Stimulated activated CD4-positive, alpha-beta T cell treated with anti-CD3 and anti-CD28 coated beads, Interleukin-15, amount 100 ng/mL, for 1 hour (primary cell): ENCODE data around the gene SRGAP3.
A peak's percentile ranks its signal among the peaks of the same experiment; 100 is the strongest.

Experiments used
- DNase-seq, 2 donors: peaks; one replicate each; pipeline ENCODE4 v3.0.0-alpha.2; 2020; ENCODE audit warnings: low read depth in 1 of 2, low spot score in 1 of 2

Gene SRGAP3

GRCh38 chr3:9175421-9175820 lies 74.0 kb downstream of the SRGAP3 start:
- no peak for DNase-seq

GRCh38 chr3:9173445-9173844 lies 76.0 kb downstream of the SRGAP3 start:
- DNase-seq, result no peak

DNA sequence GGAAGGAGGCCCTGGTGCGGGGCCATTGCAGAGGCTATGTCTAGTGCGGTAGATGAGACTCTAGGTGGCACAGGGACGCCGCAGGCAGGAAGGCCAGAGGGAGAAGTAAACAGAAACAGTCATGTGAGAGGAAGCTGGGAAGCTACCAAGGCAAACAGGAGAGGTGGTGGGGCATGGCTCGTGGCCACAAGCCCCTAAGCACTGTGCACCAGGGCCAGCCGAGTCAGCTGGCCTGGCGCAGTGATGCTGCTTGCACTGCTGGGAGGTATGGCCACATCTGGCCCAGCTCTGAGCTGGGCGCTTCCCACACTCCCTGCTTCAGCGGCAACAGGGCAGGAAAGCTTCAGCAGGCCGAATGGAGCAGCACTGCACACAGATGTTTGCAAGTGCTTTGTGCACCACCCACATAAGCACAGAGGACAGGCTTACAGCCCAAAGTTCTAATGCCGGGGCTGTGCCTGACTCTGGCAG lies 76.6 kb downstream of the SRGAP3 start:
- DNase-seq, result no peak

DNA sequence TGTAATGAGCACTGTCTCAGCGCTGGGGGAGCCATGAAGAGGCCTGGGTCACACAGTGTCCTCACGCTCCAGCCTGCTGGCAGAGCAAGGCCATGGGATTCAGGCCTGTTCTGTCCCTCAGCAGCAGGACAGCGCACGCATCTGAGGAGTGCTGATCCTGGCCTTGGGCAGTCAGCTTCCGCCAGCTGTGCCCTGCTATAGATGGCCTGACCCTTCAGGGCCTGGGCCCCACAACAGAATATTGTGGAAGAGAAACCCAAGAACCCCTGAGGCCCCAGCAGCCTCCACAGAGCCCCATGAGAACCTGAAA lies 78.6 kb downstream of the SRGAP3 start:
- no peak for DNase-seq

DNA sequence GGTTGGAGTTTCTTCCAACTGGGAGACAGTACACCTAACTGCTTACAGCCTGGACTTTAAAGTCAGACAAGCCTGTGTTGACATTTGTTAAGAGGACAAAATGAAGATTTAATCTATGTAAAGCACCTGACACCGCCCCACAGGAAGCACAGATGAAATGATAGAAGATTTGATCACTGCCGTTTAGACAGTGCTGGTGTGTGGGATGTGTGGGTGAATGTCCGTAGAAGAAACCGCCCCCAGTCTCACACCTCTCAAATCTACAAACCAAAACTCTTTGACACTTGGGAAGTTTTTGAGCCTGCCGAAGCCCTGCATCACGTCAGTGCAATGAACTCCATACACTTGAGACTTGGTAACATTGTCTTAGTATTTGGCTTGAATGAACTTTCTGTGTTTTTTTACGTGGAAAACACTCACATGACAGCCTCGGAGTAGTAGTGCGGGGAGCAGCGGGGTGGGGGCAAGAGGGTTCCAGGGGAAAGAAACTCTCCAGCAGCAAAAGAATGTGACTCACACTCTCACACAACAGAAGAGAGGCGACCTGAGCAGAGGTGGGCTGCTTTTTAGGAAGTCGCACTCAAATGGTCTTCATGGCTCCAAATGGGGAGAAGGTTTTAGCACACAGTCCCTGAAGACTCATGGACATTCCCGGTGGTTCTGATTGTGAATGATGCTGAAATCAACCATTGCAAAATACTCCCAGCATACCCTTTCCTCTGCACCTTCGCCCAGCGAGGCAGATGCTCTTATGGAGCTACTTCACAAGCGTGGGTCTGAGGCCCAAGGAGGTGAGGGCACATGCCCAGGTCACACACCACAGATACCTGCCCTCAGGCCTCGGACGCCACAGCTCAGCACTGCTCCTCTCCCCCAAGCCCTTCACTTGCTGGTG lies 79.2 kb downstream of the SRGAP3 start:
- DNase-seq, result no peak

DNA sequence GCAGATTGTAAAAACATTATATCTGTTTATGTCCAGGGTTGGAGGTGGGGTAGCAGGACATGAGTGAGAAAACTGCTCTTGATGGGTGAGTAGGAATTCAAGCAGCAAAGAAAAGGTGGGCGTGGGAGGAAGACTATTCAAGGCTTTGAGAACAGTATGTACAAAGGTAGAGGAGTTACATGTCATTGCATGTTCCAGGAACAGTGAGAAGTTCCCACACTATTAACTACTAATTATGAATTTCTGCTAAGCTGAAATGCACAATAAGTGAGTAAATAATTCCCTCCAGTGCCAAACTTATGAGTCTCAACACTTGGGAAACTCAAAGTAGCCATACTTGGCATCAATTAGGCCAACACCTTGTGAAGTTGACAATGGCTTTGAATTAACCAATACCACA lies 80.1 kb downstream of the SRGAP3 start:
- no peak for DNase-seq

GRCh38 chr3:9168241-9168741 lies 81.2 kb downstream of the SRGAP3 start:
- peak in 1 of 2 donors; percentile 42 for DNase-seq

DNA sequence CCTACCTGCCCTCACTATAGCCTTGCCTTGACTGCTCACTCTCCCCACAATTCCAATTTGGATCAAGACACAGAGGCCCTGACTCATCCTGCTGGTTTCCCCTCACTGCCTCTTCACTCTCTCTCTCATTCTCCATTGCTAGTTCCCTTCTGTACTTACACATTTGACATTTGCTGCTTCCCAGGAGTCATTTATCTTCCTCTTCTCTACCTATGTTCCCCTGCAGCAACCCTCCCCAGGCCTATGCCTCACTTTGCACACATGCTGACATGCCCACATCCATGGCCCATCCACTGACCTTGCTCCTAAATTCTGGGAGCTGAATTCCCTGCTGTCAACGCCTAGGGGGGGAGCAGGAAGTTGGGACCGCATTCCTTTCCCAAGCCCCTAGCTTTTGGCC lies 82.2 kb downstream of the SRGAP3 start:
- DNase-seq, result no peak

DNA sequence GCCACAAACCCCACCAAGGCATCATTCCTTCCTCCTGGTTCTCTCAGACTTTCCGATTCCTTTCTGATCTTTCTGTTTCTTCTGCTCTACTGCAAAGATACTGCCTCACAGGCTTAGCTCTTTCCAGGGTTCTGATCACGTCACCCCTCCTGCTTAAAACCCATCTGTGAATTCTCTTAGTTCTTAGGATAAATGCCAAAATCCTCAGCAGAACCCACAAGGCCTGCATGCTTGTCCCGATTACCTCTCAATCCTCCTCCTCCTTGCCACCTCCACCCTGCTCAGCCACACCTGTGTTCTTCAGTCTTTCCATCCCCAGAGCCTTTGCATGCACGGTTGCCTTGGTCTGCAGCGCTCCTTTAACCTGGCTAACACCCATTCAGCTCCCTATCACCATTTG lies 84.0 kb downstream of the SRGAP3 start:
- no peak for DNase-seq

- DNase-seq, result no peak
Measured at GRCh38 chr3:9163289-9163688, 86.2 kb downstream of the SRGAP3 start.

DNA sequence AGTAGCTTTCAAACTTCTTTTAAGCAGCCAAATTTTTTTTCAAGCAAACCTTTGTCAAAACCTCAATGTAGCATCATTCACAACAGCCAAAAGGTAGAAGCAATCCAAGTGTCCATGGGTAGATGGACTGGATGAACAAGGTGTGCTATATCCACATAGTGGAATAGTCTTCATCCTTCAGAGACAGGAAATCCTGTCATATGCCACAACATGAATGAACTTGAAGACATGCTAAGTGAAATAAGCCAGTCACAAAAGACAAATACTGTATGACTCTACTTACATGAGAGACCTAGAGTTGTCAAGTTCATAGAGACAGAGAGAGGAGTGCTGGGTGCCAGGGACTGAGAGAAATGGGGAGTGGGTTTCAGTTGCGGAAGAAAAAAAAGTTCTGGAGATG lies 87.6 kb downstream of the SRGAP3 start:
- DNase-seq, result no peak

GRCh38 chr3:9161298-9161697 lies 88.1 kb downstream of the SRGAP3 start:
- no peak for DNase-seq

DNA sequence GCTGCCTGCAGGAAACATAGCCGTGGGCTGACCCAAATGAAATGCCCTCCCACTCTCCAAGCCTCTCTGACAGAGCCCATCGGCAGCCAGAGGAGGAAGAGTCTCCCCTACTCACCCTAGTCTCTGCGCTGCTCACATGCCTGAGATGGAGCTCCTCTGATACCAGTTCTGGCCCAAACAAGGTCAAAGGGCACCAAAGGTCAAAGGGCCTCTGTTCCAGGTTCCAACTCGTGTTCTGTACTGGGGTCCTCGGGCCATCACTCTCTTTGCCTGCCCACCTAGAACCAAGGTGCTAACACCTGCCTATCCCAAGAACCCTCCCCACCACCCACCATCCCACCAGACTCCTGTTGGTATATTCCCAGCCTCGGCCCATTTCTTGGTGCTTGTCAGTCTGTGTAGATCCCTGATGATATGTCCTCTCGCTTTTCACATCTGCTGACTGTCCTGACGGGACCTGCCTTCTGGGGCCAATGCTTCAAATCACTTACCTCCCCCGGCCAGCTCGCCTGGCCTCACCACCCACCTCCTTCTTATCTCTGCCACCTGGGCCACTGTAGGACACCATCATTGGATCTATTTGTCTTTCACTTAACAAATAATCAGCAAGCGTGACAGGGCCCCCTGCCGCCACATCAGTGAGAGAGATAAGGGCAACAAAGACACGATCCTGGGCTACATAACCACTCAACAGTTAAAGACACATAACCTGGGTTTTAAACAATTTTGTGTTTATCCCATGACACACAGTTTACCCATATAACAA lies 90.4 kb downstream of the SRGAP3 start:
- no peak for DNase-seq

DNA sequence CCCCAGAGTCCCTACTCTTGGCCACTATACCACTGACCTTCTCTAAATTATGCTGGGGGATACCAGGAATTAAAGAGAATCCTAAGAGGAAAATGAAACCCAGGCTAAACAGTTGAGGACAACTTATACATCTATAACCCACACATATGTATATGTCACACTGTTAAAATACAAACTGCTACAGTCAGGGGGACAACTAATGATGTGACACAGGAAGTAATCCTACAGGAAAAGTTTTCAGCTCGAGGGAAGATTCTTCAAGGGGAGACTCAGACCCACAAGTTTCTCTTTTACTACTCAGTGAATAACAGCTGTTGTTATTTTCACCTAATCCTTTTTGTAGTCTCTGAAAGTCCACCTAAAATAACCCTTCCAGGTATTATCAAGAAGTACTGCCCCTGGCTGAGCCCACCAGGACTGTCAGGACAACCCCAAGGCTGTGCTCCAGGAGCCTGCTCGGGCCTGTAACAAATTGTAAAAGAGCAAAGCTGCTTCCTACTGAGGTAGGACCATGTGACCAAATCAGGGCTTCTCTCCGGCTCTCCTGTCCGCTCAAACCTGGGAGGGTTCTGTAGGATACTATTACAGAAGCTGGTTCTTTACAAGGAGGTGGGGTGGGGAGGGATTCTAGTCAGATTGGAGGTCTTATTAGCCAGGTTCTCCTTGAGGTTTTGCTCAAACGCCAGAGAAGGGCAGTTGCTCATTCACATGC lies 91.6 kb downstream of the SRGAP3 start:
- no peak for DNase-seq

DNA sequence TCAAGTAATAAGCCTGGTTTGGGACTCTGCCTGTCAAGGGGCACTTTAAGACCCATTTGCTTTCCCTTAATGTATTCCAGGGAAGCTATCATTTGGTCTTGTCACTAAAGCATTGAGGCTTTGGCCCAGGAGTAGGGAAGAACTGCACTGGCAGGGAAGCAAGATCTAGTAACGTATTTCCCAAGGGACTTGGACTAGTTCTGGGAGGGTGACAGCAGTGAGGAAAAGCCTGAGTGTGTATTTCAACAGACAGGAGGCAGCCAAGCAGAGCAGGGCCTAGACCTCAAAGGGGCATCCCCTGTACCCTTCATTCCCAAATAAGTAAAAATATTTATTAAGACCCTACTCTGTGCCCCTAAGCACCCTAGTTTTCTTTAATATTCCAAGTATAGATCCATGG lies 92.8 kb downstream of the SRGAP3 start:
- DNase-seq, result no peak

- DNase-seq, result no peak
Measured at GRCh38 chr3:9155028-9155427, 94.4 kb downstream of the SRGAP3 start.

DNA sequence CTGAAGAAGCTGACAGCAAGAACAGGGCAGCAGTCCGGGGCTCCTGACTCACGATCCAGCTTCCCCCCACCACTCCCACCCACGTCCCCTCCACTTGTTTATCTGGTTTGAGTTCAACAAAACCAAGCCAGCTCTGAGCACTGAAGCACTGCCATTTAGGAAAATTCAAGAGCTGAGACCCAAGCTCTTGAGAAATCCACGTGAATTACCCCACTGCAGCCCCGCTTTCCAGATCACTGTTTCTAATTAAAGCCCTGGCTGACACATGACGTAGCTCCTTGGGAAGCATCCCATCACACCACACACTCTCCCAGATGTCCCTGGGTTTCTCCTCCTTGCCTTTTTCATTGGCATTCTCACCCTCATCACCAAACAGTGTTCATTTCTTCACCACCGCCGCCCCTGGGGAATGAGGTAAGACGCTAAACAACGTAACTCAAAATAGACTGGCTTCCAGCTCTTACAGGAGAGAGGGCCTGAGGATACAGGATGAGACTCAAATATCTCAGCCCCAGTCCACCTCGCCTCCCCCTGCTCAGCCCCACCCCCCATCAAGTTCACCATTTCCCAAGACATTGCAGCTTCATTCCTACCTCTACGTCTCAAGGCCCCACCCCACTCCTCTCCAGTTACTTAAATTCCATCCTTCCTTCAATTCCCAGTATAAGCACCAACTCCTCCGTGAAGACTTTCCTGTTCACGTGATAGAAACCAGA lies 95.4 kb downstream of the SRGAP3 start:
- DNase-seq, result no peak

DNA sequence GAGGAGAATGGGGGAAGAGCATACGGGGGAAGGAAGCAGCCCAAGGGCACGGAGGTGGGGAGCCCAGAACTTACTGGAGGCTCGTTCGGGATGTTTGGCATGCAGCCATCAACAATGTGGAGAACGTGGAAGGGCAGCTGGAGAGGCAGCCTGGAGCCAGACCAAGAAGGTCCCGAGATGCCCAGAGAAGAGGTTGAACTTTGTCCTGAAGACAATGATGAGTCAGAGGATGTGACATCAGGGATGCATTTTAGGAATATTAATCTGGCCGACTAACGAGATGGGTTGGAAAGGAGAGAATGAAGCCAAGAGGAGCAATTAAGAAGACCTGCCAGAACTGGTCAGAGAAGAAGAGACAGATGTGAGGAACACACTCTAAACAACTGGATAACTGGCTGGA lies 98.2 kb downstream of the SRGAP3 start:
- no peak for DNase-seq

GRCh38 chr3:9149566-9149965 lies 99.9 kb downstream of the SRGAP3 start:
- DNase-seq, result no peak

DNA sequence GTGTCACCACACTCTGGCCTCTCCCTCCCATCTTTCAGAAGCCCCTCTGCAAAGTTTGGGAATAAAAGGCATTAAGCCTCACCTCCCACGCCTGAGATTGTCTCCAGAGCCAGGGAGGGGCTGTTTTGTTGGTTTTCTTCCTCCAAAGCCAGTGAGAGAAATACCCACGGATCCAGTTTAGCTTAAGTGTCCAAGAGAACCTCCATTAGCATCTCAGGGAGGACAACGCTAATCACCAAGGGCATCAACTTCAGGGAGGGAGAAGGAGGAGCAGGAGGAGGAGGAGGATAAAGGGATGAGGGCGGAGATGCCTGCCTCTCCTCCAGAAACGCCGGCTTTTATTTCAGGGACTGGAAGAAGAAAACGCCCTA lies 101.6 kb downstream of the SRGAP3 start:
- no peak for DNase-seq
